HCT116 (cell line): ENCODE data around the gene RNPEP. TPM values are rescaled to one million over a fixed set of nuclear protein-coding genes. Genes with fewer than 3 reads are reported as not detected.

Experiments
- ATAC-seq: fragments of 200-7000 bp; cut with Tn5 transposase; 2 replicates; pipeline ENCODE4 v1.9.1; 2020; ENCODE audit warnings: mild to moderate bottlenecking, moderate library complexity
- BruUV-seq: library from RNA; stranded (reverse); fragments of 400-500 nt; replicated peaks from 2 replicates; lab custom pipeline; 2021; lab: Mats Ljungman, UMichigan
- CTCF ChIA-PET: fragments of 300-600 bp; sonication (Branson Sonifier 250); formaldehyde crosslinking; loops from one replicate; lab custom pipeline; 2021; ENCODE audit warnings: antibody characterized with exemption; lab: Charles Lee
- POLR2A ChIA-PET: fragments of 300-600, 350-600 bp; sonication (Branson Sonifier 250); formaldehyde crosslinking; loops from one replicate; lab custom pipeline; 2021; ENCODE audit warnings: antibody characterized with exemption; lab: Charles Lee
- RAD21 ChIA-PET, 2 experiments: fragments of 300-600 bp; sonication (Branson Sonifier 250); formaldehyde crosslinking; loops; one replicate each; lab custom pipeline; 2023; ENCODE audit warnings: low total read pairs in 2 of 2; ENCODE audit not compliant: uncharacterized antibody in 2 of 2, unreplicated experiment in 2 of 2, low non-redundant PET in 1 of 2; lab: Charles Lee
- DNase-seq: peaks from one replicate; pipeline ENCODE4 v3.0.0-alpha.2; 2010; ENCODE audit warnings: low read depth, low spot score
- H2AFZ ChIP-seq: fragments of 200-600 bp; shearing (Covaris generic), sonication (generic); 2 replicates; pipeline ENCODE4 v1.6.1; 2017; ENCODE audit warnings: low read depth, mixed run types, mixed read lengths, antibody characterized with exemption, low read length; ENCODE audit not compliant: poor library complexity, severe bottlenecking
- H3K27ac ChIP-seq: 2 replicates; pipeline ENCODE4 v1.5.1; 2012; ENCODE audit warnings: low read depth, low read length
- H3K27me3 ChIP-seq: fragments of 200-600 bp; sonication (generic); 2 replicates; pipeline ENCODE4 v1.6.1; 2016; ENCODE audit warnings: mixed run types, low read length, mixed read lengths; ENCODE audit not compliant: insufficient read depth
- H3K36me3 ChIP-seq, 2 experiments: fragments of 200-500 bp in 1 of 2; fragments of 200-600 bp in 1 of 2; sonication (Bioruptor generic) in 1 of 2; sonication (generic) in 1 of 2; 2 replicates each; pipeline versions ENCODE4 v1.5.1 to v1.6.1; 2014 to 2016; ENCODE audit warnings: low read length in 2 of 2, inconsistent platforms in 1 of 2, mixed read lengths in 1 of 2, mixed run types in 1 of 2; ENCODE audit not compliant: insufficient read depth in 2 of 2, control insufficient read depth in 1 of 2
- H3K4me1 ChIP-seq, 2 experiments: fragments of 200-600 bp in 1 of 2; sonication (generic) in 1 of 2; 2 replicates each; pipeline versions ENCODE4 v1.5.1 to v1.6.1; 2012 to 2017; ENCODE audit warnings: low read length in 2 of 2, inconsistent platforms in 1 of 2, mild to moderate bottlenecking in 1 of 2, mixed read lengths in 1 of 2, mixed run types in 1 of 2, moderate library complexity in 1 of 2; ENCODE audit not compliant: insufficient read depth in 2 of 2, control insufficient read depth in 1 of 2
- H3K4me2 ChIP-seq: fragments of 200-600 bp; sonication (generic); 2 replicates; pipeline ENCODE4 v1.6.1; 2017; ENCODE audit warnings: mixed run types, low read length, mixed read lengths
- H3K4me3 ChIP-seq, 2 experiments: fragments of 200-600 bp in 1 of 2; sonication (generic) in 1 of 2; replicated peaks in 1 of 2; 2 replicates each; pipeline ENCODE4 v1.5.1; 2011 to 2016; ENCODE audit warnings: low read length in 2 of 2, control low read depth in 1 of 2, low read depth in 1 of 2, mild to moderate bottlenecking in 1 of 2, mixed read lengths in 1 of 2, mixed run types in 1 of 2
- H3K79me2 ChIP-seq: fragments of 200-600 bp; sonication (generic); 2 replicates; pipeline ENCODE4 v1.6.1; 2017; ENCODE audit warnings: mild to moderate bottlenecking, mixed run types, low read length, moderate library complexity, mixed read lengths; ENCODE audit not compliant: insufficient read depth
- H3K9ac ChIP-seq: fragments of 200-600 bp; sonication (generic); 2 replicates; pipeline ENCODE4 v1.6.1; 2016; ENCODE audit warnings: low read length, mixed read lengths
- H3K9me2 ChIP-seq: fragments of 200-600 bp; sonication (generic), shearing (Covaris generic); 2 replicates; pipeline ENCODE4 v1.6.1; 2017; ENCODE audit warnings: mixed run types, mild to moderate bottlenecking, moderate library complexity; ENCODE audit not compliant: insufficient read depth
- H3K9me3 ChIP-seq, 2 experiments: fragments of 200-500 bp in 1 of 2; fragments of 200-600 bp in 1 of 2; sonication (Bioruptor generic) in 1 of 2; sonication (generic) in 1 of 2; 2 replicates each; pipeline ENCODE4 v1.6.1; 2014 to 2017; ENCODE audit warnings: low read length in 2 of 2, mixed read lengths in 2 of 2, inconsistent platforms in 1 of 2, low read depth in 1 of 2, mild to moderate bottlenecking in 1 of 2, mixed run types in 1 of 2, moderate library complexity in 1 of 2; ENCODE audit not compliant: control insufficient read depth in 1 of 2, insufficient read depth in 1 of 2
- H4K20me1 ChIP-seq: fragments of 200-600 bp; sonication (generic), shearing (Covaris generic); 2 replicates; pipeline ENCODE4 v1.6.1; 2017; ENCODE audit warnings: mixed run types, mild to moderate bottlenecking, moderate library complexity; ENCODE audit not compliant: insufficient read depth
- CBX3 ChIP-seq: IDR thresholded peaks from 2 replicates; pipeline ENCODE4 v1.6.1; 2012; ENCODE audit warnings: low read depth
- CEBPB ChIP-seq: IDR thresholded peaks from 2 replicates; pipeline ENCODE4 v1.6.1; 2012; ENCODE audit warnings: low read depth
- EZH2 ChIP-seq: fragments of 200-600 bp; sonication (generic); IDR thresholded peaks from 2 replicates; pipeline ENCODE4 v1.6.1; 2017; ENCODE audit warnings: antibody characterized with exemption, mixed run types
- EZH2phosphoT487 ChIP-seq: fragments of 200-600 bp; IDR thresholded peaks from 2 replicates; pipeline ENCODE4 v1.6.1; 2018; ENCODE audit warnings: antibody characterized with exemption, borderline replicate concordance
- FOSL1 ChIP-seq: IDR thresholded peaks from 2 replicates; pipeline ENCODE4 v1.6.1; 2012; ENCODE audit warnings: low read depth
- POLR2A ChIP-seq: IDR thresholded peaks from 2 replicates; pipeline ENCODE4 v1.7.0; 2011; ENCODE audit warnings: borderline replicate concordance; ENCODE audit not compliant: insufficient read depth, insufficient read length; ENCODE audit errors: extremely low read depth
- POLR2AphosphoS5 ChIP-seq: IDR thresholded peaks from 2 replicates; pipeline ENCODE4 v1.6.1; 2011; ENCODE audit warnings: mild to moderate bottlenecking, low read depth, low read length, moderate library complexity
- RAD21 ChIP-seq: IDR thresholded peaks from 2 replicates; pipeline ENCODE4 v1.6.1; 2012; ENCODE audit warnings: low read depth, mild to moderate bottlenecking
- SP1 ChIP-seq: IDR thresholded peaks from 2 replicates; pipeline ENCODE4 v1.6.1; 2012; ENCODE audit warnings: low read depth
- SRF ChIP-seq: IDR thresholded peaks from 2 replicates; pipeline ENCODE4 v1.6.1; 2012; ENCODE audit warnings: low read depth
- TCF7L2 ChIP-seq: IDR thresholded peaks from 2 replicates; pipeline ENCODE4 v1.7.0; 2011; ENCODE audit warnings: borderline replicate concordance, inconsistent platforms; ENCODE audit not compliant: insufficient read depth, insufficient read length; ENCODE audit errors: extremely low read depth
- ZFX ChIP-seq: fragments of 450-650 bp; IDR thresholded peaks from 2 replicates; pipeline ENCODE4 v1.6.1; 2017
- ZNF274 ChIP-seq: fragments of 200-500 bp; sonication (Bioruptor generic); IDR thresholded peaks from 2 replicates; pipeline ENCODE4 v1.6.1; 2014; ENCODE audit warnings: mild to moderate bottlenecking, low read depth, low read length, inconsistent platforms
- intact Hi-C: fragments of 100-400 bp; cut with micrococcal nuclease; formaldehyde crosslinking; loops from 2 replicates; pipeline ENCODE4 v1.10.0; 2022
- total RNA-seq: library from RNA; stranded (reverse); gene quantifications from one replicate; pipeline ENCODE4 v1.2.1, GENCODE V29; 2021; ENCODE audit not compliant: unreplicated experiment
- TF ChIP-seq, protein P1 (sequence below): IDR thresholded peaks from 2 replicates; pipeline ENCODE4 v1.6.1; 2012; ENCODE audit warnings: low read depth

Gene RNPEP
- total RNA-seq, 1 experiment from 2014 or later: 85.9 TPM

- BruUV-seq: no TSS peak
- H3K79me2 ChIP-seq: no peaks in the 10 kb centered on the region
- H3K36me3 ChIP-seq: no peaks in the 10 kb centered on the region
- no peak overlapping the region for H3K9ac ChIP-seq
- ATAC-seq: no peak
- peaks cover 34 to 56% of the 10 kb centered on the region in 2 experiments for H3K4me1 ChIP-seq
- H3K27ac ChIP-seq: no peak overlapping the region
- ChIA-PET CTCF (no interaction called here), POLR2A (interaction anchor here (1.1 to 7.0 kb wide), 3 partner anchors 14 to 26 kb away, joined by 3 to 45 read pairs (median 3); partner anchors contain the start of gene ELF3), RAD21 (no interaction called here)
- H3K27me3 ChIP-seq: no peaks in the 10 kb centered on the region
- DNase-seq: no peak
- no peaks in the 10 kb centered on the region for H3K9me2 ChIP-seq
- no peak overlapping the region for H3K4me3 ChIP-seq
- no peaks in the 10 kb centered on the region for H3K9me3 ChIP-seq
- no peak overlapping the region for H2AFZ ChIP-seq
- H3K4me2 ChIP-seq: no peak overlapping the region
- intact Hi-C loops: no loop called here
- TF ChIP-seq EZH2: no peak
- no peaks in the 10 kb centered on the region for H4K20me1 ChIP-seq
Observed at GRCh38 chr1:202037706-202038296, 55.4 kb downstream of the RNPEP start.

- H3K79me2 ChIP-seq: no peaks in the 10 kb centered on the region
- H3K36me3 ChIP-seq: no peaks in the 10 kb centered on the region
- no peak overlapping the region for H3K27ac ChIP-seq
- H3K9me2 ChIP-seq: no peaks in the 10 kb centered on the region
- TF ChIP-seq POLR2A (no peak), FOSL1 (no peak), ZNF274 (no peak), TCF7L2 (no peak), EZH2phosphoT487 (no peak), SRF (no peak), RAD21 (no peak), ZFX (no peak), POLR2AphosphoS5 (no peak), EZH2 (no peak), CEBPB (no peak), CBX3 (no peak), SP1 (no peak)
- TF ChIP-seq, protein P1, sequence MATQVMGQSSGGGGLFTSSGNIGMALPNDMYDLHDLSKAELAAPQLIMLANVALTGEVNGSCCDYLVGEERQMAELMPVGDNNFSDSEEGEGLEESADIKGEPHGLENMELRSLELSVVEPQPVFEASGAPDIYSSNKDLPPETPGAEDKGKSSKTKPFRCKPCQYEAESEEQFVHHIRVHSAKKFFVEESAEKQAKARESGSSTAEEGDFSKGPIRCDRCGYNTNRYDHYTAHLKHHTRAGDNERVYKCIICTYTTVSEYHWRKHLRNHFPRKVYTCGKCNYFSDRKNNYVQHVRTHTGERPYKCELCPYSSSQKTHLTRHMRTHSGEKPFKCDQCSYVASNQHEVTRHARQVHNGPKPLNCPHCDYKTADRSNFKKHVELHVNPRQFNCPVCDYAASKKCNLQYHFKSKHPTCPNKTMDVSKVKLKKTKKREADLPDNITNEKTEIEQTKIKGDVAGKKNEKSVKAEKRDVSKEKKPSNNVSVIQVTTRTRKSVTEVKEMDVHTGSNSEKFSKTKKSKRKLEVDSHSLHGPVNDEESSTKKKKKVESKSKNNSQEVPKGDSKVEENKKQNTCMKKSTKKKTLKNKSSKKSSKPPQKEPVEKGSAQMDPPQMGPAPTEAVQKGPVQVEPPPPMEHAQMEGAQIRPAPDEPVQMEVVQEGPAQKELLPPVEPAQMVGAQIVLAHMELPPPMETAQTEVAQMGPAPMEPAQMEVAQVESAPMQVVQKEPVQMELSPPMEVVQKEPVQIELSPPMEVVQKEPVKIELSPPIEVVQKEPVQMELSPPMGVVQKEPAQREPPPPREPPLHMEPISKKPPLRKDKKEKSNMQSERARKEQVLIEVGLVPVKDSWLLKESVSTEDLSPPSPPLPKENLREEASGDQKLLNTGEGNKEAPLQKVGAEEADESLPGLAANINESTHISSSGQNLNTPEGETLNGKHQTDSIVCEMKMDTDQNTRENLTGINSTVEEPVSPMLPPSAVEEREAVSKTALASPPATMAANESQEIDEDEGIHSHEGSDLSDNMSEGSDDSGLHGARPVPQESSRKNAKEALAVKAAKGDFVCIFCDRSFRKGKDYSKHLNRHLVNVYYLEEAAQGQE: no peak
- H3K4me2 ChIP-seq: no peak overlapping the region
- BruUV-seq: no TSS peak
- POLR2A ChIA-PET: interaction anchor here (0.6 to 7.0 kb wide), 4 partner anchors 10 to 27 kb away, joined by 3 to 45 read pairs (median 3); partner anchors contain the start of gene ELF3
- H3K9ac ChIP-seq: no peak overlapping the region
- H2AFZ ChIP-seq: no peak overlapping the region
- H3K4me3 ChIP-seq: no peak overlapping the region
- ATAC-seq: no peak
- RAD21 ChIA-PET: no interaction called here
- no peaks in the 10 kb centered on the region for H3K9me3 ChIP-seq
- H3K4me1 ChIP-seq: peaks cover 29 to 57% of the 10 kb centered on the region in 2 experiments
- no peak for DNase-seq
- H4K20me1 ChIP-seq: no peaks in the 10 kb centered on the region
- intact Hi-C loops: no loop called here
- H3K27me3 ChIP-seq: no peaks in the 10 kb centered on the region
- CTCF ChIA-PET: no interaction called here
Observed at GRCh38 chr1:202038688-202039346, 56.4 kb downstream of the RNPEP start.
